ENCODE data around the gene IFT25. TPM values are rescaled to one million over a fixed set of nuclear protein-coding genes. Genes with fewer than 3 reads are reported as not detected.

IFT25 gene
- total and polyA plus RNA-seq, 2 donors (not counting 1 experiment from before 2014, with no cell fraction given): 18.2 to 45.7 TPM

- H3K27me3 ChIP-seq (replicated peaks in 1 of 4; ENCODE audit: control extremely low read depth in 1 of 4, control insufficient read depth in 3 of 4, insufficient read depth in 4 of 4, low read length in 3 of 4): no peaks in the 10 kb centered on the region
- Mint-ChIP-seq H3K27me3 (no peaks in the 10 kb centered on the region), H3K27ac (no peak overlapping the region), H3K9me3 (ENCODE audit: insufficient read depth) (no peaks in the 10 kb centered on the region), H3K4me3 (no peak overlapping the region), H3K4me1 (no peaks in the 10 kb centered on the region)
- no peak overlapping the region for H3K4me3 ChIP-seq (ENCODE audit: control extremely low read depth in 1 of 5, extremely low read depth in 1 of 5, insufficient read depth in 1 of 5, low read depth in 2 of 5, low read length in 4 of 5)
- no peak for TF ChIP-seq EZH2 (IDR thresholded peaks at IDR 0.05; ENCODE audit: borderline replicate concordance, insufficient read depth, low read depth, low read length, poor library complexity, severe bottlenecking)
- no peak for TF ChIP-seq CTCF (IDR thresholded peaks at IDR 0.05)
- no peak overlapping the region for H2AFZ ChIP-seq (ENCODE audit: insufficient read depth, low read depth, low read length, poor library complexity, severe bottlenecking)
- ChIA-PET CTCF (interaction anchor here (0.6 kb wide), 2 partner anchors 23 to 113 kb away, joined by 3 read pairs; no protein-coding TSS in a partner anchor), POLR2A (no interaction called here)
- DNase-seq (no peak), ATAC-seq (ENCODE audit: low read depth) (no peak)
- H3K79me2 ChIP-seq (ENCODE audit: control insufficient read depth, insufficient read depth, low read length): no peaks in the 10 kb centered on the region
- intact Hi-C loops (cut with micrococcal nuclease): no loop called here
- H3K4me2 ChIP-seq (replicated peaks; ENCODE audit: low read depth, low read length, poor library complexity, severe bottlenecking): no peak overlapping the region
- peaks cover 3 to 17% (median 7%) of the 10 kb centered on the region in 3 donors for H3K9me3 ChIP-seq (ENCODE audit: control extremely low read depth in 1 of 3, control insufficient read depth in 2 of 3, insufficient read depth in 1 of 3, low read length in 2 of 3)
- H3K27ac ChIP-seq (ENCODE audit: low read length in 2 of 2): no peak overlapping the region
- H3K4me1 ChIP-seq (ENCODE audit: control insufficient read depth in 2 of 2, insufficient read depth in 2 of 2, low read length in 2 of 2): no peaks in the 10 kb centered on the region
- peaks cover 13 to 27% of the 10 kb centered on the region in 2 experiments for H3K36me3 ChIP-seq (replicated peaks in 1 of 2; ENCODE audit: control extremely low read depth in 1 of 2, control insufficient read depth in 1 of 2, extremely low read depth in 1 of 2, insufficient read depth in 2 of 2, low read length in 1 of 2)
- no CpG with 5 or more reads among the region's 3 CpGs for WGBS (ENCODE audit: insufficient coverage)
- H3K9ac ChIP-seq (ENCODE audit: low read length): no peak overlapping the region
- H4K20me1 ChIP-seq (ENCODE audit: control insufficient read depth, insufficient read depth, low read length, poor library complexity, severe bottlenecking): no peaks in the 10 kb centered on the region
Observed at GRCh38 chr1:53930932-53931331, 14.6 kb downstream of the IFT25 start.

GRCh38 chr1:53929246-53929960 lies 16.1 kb downstream of the IFT25 start:
- ChIA-PET POLR2A (interaction anchor here (0.7 kb wide), 1 partner anchor 158 kb away, joined by 7 read pairs; no protein-coding TSS in a partner anchor), CTCF (no interaction called here)
- intact Hi-C loops (cut with micrococcal nuclease): no loop called here
- H3K4me3 Mint-ChIP-seq: no peak overlapping the region
- Histone ChIP-seq H3K4me1 (ENCODE audit: control insufficient read depth in 2 of 2, insufficient read depth in 2 of 2, low read length in 2 of 2) (no peaks in the 10 kb centered on the region), H3K4me2 (replicated peaks; ENCODE audit: low read depth, low read length, poor library complexity, severe bottlenecking) (no peak overlapping the region), H3K9me3 (ENCODE audit: control extremely low read depth in 1 of 3, control insufficient read depth in 2 of 3, insufficient read depth in 1 of 3, low read length in 2 of 3) (peaks cover 1 to 10% (median 4%) of the 10 kb centered on the region in 3 donors), H3K36me3 (replicated peaks in 1 of 2; ENCODE audit: control extremely low read depth in 1 of 2, control insufficient read depth in 1 of 2, extremely low read depth in 1 of 2, insufficient read depth in 2 of 2, low read length in 1 of 2) (peaks cover 12 to 27% of the 10 kb centered on the region in 2 experiments), H3K4me3 (ENCODE audit: control extremely low read depth in 1 of 5, extremely low read depth in 1 of 5, insufficient read depth in 1 of 5, low read depth in 2 of 5, low read length in 4 of 5) (no peak overlapping the region), H3K27ac (ENCODE audit: low read length in 2 of 2) (no peak overlapping the region), H3K79me2 (ENCODE audit: control insufficient read depth, insufficient read depth, low read length) (no peaks in the 10 kb centered on the region), H2AFZ (ENCODE audit: insufficient read depth, low read depth, low read length, poor library complexity, severe bottlenecking) (no peak overlapping the region), H4K20me1 (ENCODE audit: control insufficient read depth, insufficient read depth, low read length, poor library complexity, severe bottlenecking) (no peaks in the 10 kb centered on the region), H3K27me3 (replicated peaks in 1 of 4; ENCODE audit: control extremely low read depth in 1 of 4, control insufficient read depth in 3 of 4, insufficient read depth in 4 of 4, low read length in 3 of 4) (no peaks in the 10 kb centered on the region), H3K9ac (ENCODE audit: low read length) (no peak overlapping the region)
- no peak overlapping the region for H3K27ac Mint-ChIP-seq
- H3K4me1 Mint-ChIP-seq: no peaks in the 10 kb centered on the region
- H3K9me3 Mint-ChIP-seq (ENCODE audit: insufficient read depth): no peaks in the 10 kb centered on the region
- ATAC-seq (ENCODE audit: low read depth): no peak
- no CpG with 5 or more reads among the region's 2 CpGs for WGBS (ENCODE audit: insufficient coverage)
- H3K27me3 Mint-ChIP-seq: no peaks in the 10 kb centered on the region
- TF ChIP-seq CTCF (IDR thresholded peaks at IDR 0.05) (no peak), EZH2 (IDR thresholded peaks at IDR 0.05; ENCODE audit: borderline replicate concordance, insufficient read depth, low read depth, low read length, poor library complexity, severe bottlenecking) (no peak)
- DNase-seq: no peak
